Neural cell (in vitro differentiated cells): ENCODE measurements around the gene PTP4A2. TPM values are rescaled to one million over a fixed set of nuclear protein-coding genes. Genes with fewer than 3 reads are reported as not detected.

Experiments
- H2AFZ ChIP-seq: fragments of 200-600, 300-800 bp; sonication (generic), shearing (Covaris generic); 2 replicates; pipeline ENCODE4 v1.6.0; 2014; ENCODE audit warnings: low read depth, mild to moderate bottlenecking, antibody characterized with exemption, low read length, moderate library complexity
- H3F3A ChIP-seq: fragments of 200-600 bp; shearing (Covaris generic); 2 replicates; pipeline ENCODE4 v1.6.1; 2016; ENCODE audit warnings: mild to moderate bottlenecking, moderate library complexity, mixed read lengths, antibody characterized with exemption, low read length; ENCODE audit not compliant: insufficient read depth, poor library complexity, severe bottlenecking
- H3K27ac ChIP-seq: fragments of 200-600, 300-800 bp; sonication (generic), shearing (Covaris generic); 2 replicates; pipeline ENCODE4 v1.5.1; 2014; ENCODE audit warnings: mild to moderate bottlenecking, low read length, moderate library complexity
- H3K27me3 ChIP-seq: fragments of 300-800, 200-600 bp; sonication (generic), shearing (Covaris generic); 2 replicates; pipeline ENCODE4 v1.6.0; 2014; ENCODE audit warnings: mild to moderate bottlenecking, low read depth, low read length, moderate library complexity; ENCODE audit not compliant: insufficient read depth
- H3K36me3 ChIP-seq: fragments of 300-800, 200-600 bp; sonication (generic), shearing (Covaris generic); 2 replicates; pipeline ENCODE4 v1.5.1; 2014; ENCODE audit warnings: mild to moderate bottlenecking, antibody characterized with exemption, low read length, moderate library complexity; ENCODE audit not compliant: insufficient read depth
- H3K4me2 ChIP-seq: fragments of 300-800, 200-600 bp; sonication (generic), shearing (Covaris generic); 2 replicates; pipeline ENCODE4 v1.6.0; 2014; ENCODE audit warnings: mild to moderate bottlenecking, low read length
- H3K4me3 ChIP-seq: fragments of 300-800, 200-600 bp; sonication (generic), shearing (Covaris generic); 2 replicates; pipeline ENCODE4 v1.5.1; 2014; ENCODE audit warnings: mild to moderate bottlenecking, low read length, moderate library complexity
- H3K79me2 ChIP-seq: fragments of 200-600 bp; shearing (Covaris generic); replicated peaks from 2 replicates; pipeline ENCODE4 v1.6.0; 2014; ENCODE audit warnings: mild to moderate bottlenecking, low read length, moderate library complexity; ENCODE audit not compliant: insufficient read depth
- H3K9ac ChIP-seq: fragments of 300-800, 200-600 bp; sonication (generic), shearing (Covaris generic); 2 replicates; pipeline ENCODE4 v1.6.1; 2016; ENCODE audit warnings: mild to moderate bottlenecking, low read length, mixed read lengths
- H3K9me2 ChIP-seq: fragments of 200-600 bp; shearing (Covaris generic); 2 replicates; pipeline ENCODE4 v1.6.1; 2016; ENCODE audit warnings: mild to moderate bottlenecking, low read length, mixed read lengths; ENCODE audit not compliant: insufficient read depth
- H3K9me3 ChIP-seq: fragments of 200-600, 300-800 bp; sonication (generic), shearing (Covaris generic); 2 replicates; pipeline ENCODE4 v1.6.1; 2016; ENCODE audit warnings: mild to moderate bottlenecking, mixed run types, low read length, moderate library complexity, mixed read lengths
- H4K20me1 ChIP-seq: fragments of 200-600 bp; shearing (Covaris generic); 2 replicates; pipeline ENCODE4 v1.6.1; 2016; ENCODE audit warnings: mild to moderate bottlenecking, mixed run types; ENCODE audit not compliant: insufficient read depth
- EP300 ChIP-seq: fragments of 450-650 bp; conservative IDR thresholded peaks from 2 replicates; pipeline ENCODE4 v1.6.1; 2014; ENCODE audit warnings: antibody characterized with exemption, mild to moderate bottlenecking, moderate library complexity; ENCODE audit not compliant: poor library complexity, severe bottlenecking
- EZH2 ChIP-seq: fragments of 200-600, 300-800 bp; shearing (Covaris generic), sonication (generic); IDR thresholded peaks from 2 replicates; pipeline ENCODE4 v1.6.1; 2014; ENCODE audit warnings: antibody characterized with exemption, low read length, borderline replicate concordance, mild to moderate bottlenecking; ENCODE audit not compliant: insufficient read depth, poor library complexity, severe bottlenecking
- MXI1 ChIP-seq: fragments of 450-650 bp; conservative IDR thresholded peaks from 2 replicates; pipeline ENCODE4 v1.6.1; 2014; ENCODE audit warnings: antibody characterized with exemption, mild to moderate bottlenecking; ENCODE audit not compliant: poor library complexity, severe bottlenecking
- POLR2AphosphoS5 ChIP-seq: IDR thresholded peaks from 2 replicates; pipeline ENCODE4 v1.6.1; 2012
- RAD21 ChIP-seq: fragments of 450-650 bp; conservative IDR thresholded peaks from 2 replicates; pipeline ENCODE4 v1.6.1; 2014; ENCODE audit warnings: antibody characterized with exemption, mild to moderate bottlenecking, moderate library complexity
- SMC3 ChIP-seq: fragments of 450-650 bp; conservative IDR thresholded peaks from 2 replicates; pipeline ENCODE4 v1.6.1; 2014; ENCODE audit warnings: antibody characterized with exemption, mild to moderate bottlenecking, moderate library complexity; ENCODE audit not compliant: poor library complexity
- TAF1 ChIP-seq: IDR thresholded peaks from 2 replicates; pipeline ENCODE4 v1.6.1; 2012; ENCODE audit warnings: low read depth
- polyA plus RNA-seq: library from polyadenylated mRNA; depleted of rRNA; stranded (reverse); fragments of >200 nt; gene quantifications from 2 replicates; pipeline ENCODE4 v1.2.3, GENCODE V29; 2014
- TF ChIP-seq, protein P1 (sequence below): IDR thresholded peaks from 2 replicates; pipeline ENCODE4 v1.6.1; 2012; ENCODE audit warnings: borderline replicate concordance
- TF ChIP-seq, protein P2 (sequence below): fragments of 450-650 bp; IDR thresholded peaks from 2 replicates; pipeline ENCODE4 v1.5.1; 2014; ENCODE audit warnings: antibody characterized with exemption, mild to moderate bottlenecking, moderate library complexity; ENCODE audit not compliant: poor library complexity, severe bottlenecking

PTP4A2 gene
- polyA plus RNA-seq, 1 donor from 2014 or later: 250 TPM

DNA sequence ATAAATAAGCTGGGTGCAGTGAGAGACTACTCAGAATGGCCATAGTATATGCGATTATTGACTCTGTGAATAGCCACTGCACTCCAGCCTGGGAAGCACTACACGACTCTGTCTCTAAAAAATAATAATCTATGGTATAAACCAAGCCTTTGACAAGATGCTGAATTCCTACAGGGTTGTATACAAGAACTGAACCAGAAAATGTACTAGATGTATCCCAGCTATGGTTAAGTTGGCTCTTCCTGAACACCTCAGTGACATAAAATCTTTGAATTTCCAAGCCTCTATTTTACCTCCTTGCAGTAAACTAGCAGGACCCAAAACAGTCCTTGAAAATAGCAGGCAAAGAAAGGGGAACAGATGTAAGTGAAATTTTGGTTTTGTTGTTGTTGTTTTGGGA is 32.5 kb downstream of the PTP4A2 start:
- Histone ChIP-seq H3K79me2 (no peaks in the 10 kb centered on the region), H3K9me2 (no peaks in the 10 kb centered on the region), H4K20me1 (no peaks in the 10 kb centered on the region), H3K9me3 (no peaks in the 10 kb centered on the region), H3K4me3 (no peak overlapping the region), H3K27ac (no peak overlapping the region), H3F3A (no peaks in the 10 kb centered on the region), H3K36me3 (peaks cover 6% of the 10 kb centered on the region), H3K27me3 (no peaks in the 10 kb centered on the region), H2AFZ (no peak overlapping the region), H3K9ac (no peak overlapping the region), H3K4me2 (no peak overlapping the region)
- TF ChIP-seq TAF1: no peak
- TF ChIP-seq, protein P1, sequence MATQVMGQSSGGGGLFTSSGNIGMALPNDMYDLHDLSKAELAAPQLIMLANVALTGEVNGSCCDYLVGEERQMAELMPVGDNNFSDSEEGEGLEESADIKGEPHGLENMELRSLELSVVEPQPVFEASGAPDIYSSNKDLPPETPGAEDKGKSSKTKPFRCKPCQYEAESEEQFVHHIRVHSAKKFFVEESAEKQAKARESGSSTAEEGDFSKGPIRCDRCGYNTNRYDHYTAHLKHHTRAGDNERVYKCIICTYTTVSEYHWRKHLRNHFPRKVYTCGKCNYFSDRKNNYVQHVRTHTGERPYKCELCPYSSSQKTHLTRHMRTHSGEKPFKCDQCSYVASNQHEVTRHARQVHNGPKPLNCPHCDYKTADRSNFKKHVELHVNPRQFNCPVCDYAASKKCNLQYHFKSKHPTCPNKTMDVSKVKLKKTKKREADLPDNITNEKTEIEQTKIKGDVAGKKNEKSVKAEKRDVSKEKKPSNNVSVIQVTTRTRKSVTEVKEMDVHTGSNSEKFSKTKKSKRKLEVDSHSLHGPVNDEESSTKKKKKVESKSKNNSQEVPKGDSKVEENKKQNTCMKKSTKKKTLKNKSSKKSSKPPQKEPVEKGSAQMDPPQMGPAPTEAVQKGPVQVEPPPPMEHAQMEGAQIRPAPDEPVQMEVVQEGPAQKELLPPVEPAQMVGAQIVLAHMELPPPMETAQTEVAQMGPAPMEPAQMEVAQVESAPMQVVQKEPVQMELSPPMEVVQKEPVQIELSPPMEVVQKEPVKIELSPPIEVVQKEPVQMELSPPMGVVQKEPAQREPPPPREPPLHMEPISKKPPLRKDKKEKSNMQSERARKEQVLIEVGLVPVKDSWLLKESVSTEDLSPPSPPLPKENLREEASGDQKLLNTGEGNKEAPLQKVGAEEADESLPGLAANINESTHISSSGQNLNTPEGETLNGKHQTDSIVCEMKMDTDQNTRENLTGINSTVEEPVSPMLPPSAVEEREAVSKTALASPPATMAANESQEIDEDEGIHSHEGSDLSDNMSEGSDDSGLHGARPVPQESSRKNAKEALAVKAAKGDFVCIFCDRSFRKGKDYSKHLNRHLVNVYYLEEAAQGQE: no peak
- no peak for TF ChIP-seq EZH2
- no peak for TF ChIP-seq SMC3
- TF ChIP-seq MXI1: no peak
- no peak for TF ChIP-seq EP300
- TF ChIP-seq, protein P2, sequence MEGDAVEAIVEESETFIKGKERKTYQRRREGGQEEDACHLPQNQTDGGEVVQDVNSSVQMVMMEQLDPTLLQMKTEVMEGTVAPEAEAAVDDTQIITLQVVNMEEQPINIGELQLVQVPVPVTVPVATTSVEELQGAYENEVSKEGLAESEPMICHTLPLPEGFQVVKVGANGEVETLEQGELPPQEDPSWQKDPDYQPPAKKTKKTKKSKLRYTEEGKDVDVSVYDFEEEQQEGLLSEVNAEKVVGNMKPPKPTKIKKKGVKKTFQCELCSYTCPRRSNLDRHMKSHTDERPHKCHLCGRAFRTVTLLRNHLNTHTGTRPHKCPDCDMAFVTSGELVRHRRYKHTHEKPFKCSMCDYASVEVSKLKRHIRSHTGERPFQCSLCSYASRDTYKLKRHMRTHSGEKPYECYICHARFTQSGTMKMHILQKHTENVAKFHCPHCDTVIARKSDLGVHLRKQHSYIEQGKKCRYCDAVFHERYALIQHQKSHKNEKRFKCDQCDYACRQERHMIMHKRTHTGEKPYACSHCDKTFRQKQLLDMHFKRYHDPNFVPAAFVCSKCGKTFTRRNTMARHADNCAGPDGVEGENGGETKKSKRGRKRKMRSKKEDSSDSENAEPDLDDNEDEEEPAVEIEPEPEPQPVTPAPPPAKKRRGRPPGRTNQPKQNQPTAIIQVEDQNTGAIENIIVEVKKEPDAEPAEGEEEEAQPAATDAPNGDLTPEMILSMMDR: no peak
- TF ChIP-seq RAD21: no peak
- TF ChIP-seq POLR2AphosphoS5: no peak

DNA sequence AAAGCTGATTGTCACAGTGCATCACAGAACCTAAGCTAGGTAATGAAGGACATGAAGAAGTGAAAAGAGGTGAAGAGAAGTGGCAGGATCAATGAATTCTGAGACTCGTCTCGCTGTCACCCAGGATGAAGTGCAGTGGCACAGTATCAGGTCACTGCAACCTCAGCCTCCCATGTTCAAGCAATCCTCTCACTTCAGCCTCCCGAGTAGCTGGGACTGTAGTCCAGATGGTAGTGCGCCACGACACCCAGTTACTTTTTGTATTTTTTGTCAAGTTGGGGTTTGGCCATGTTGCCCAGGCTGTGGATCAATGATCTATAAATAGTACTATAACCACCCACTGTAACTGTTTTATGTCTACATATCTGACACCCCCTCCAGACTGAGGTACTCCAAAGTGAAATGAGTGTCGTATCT is 33.1 kb downstream of the PTP4A2 start:
- H3F3A ChIP-seq: no peaks in the 10 kb centered on the region
- no peaks in the 10 kb centered on the region for H3K79me2 ChIP-seq
- no peaks in the 10 kb centered on the region for H3K9me2 ChIP-seq
- TF ChIP-seq, protein P2: no peak
- TF ChIP-seq EZH2: no peak
- no peak for TF ChIP-seq SMC3
- no peak overlapping the region for H3K4me3 ChIP-seq
- H4K20me1 ChIP-seq: no peaks in the 10 kb centered on the region
- H3K27me3 ChIP-seq: no peaks in the 10 kb centered on the region
- no peak overlapping the region for H2AFZ ChIP-seq
- H3K36me3 ChIP-seq: peaks cover 6% of the 10 kb centered on the region
- no peak overlapping the region for H3K4me2 ChIP-seq
- no peak overlapping the region for H3K27ac ChIP-seq
- H3K9ac ChIP-seq: no peak overlapping the region
- H3K9me3 ChIP-seq: no peaks in the 10 kb centered on the region
